Astrocyte (in vitro differentiated cells and primary cell): ENCODE measurements around the gene CDH24. TPM values are rescaled to one million over a fixed set of nuclear protein-coding genes. Genes with fewer than 3 reads are reported as not detected.
A peak's percentile ranks its signal among the peaks of the same experiment; 100 is the strongest.

Experiments used
- DNase-seq: peaks from one replicate; pipeline ENCODE4 v3.0.0-alpha.2; 2010; ENCODE audit warnings: low read depth
- FAIRE-seq: peaks from 2 replicates; lab custom pipeline; 2011; peaks lifted over from hg19 to GRCh38; lab: Jason Lieb, UNC
- H2AFZ ChIP-seq: 2 replicates; pipeline ENCODE4 v1.6.0; 2012; ENCODE audit warnings: low read depth, low read length, inconsistent platforms
- H3K27ac ChIP-seq: 2 replicates; pipeline ENCODE4 v1.5.1; 2011; ENCODE audit warnings: low read depth, low read length, inconsistent platforms
- H3K27me3 ChIP-seq: 2 replicates; pipeline ENCODE4 v1.6.0; 2011; ENCODE audit warnings: low read length, inconsistent platforms; ENCODE audit not compliant: insufficient read depth
- H3K36me3 ChIP-seq: 2 replicates; pipeline ENCODE4 v1.5.1; 2011; ENCODE audit warnings: low read length, inconsistent platforms; ENCODE audit not compliant: insufficient read depth
- H3K4me1 ChIP-seq: 2 replicates; pipeline ENCODE4 v1.5.1; 2011; ENCODE audit warnings: low read length, inconsistent platforms; ENCODE audit not compliant: insufficient read depth
- H3K4me2 ChIP-seq: 2 replicates; pipeline ENCODE4 v1.6.0; 2012; ENCODE audit warnings: low read length, inconsistent platforms
- H3K4me3 ChIP-seq: 2 replicates; pipeline ENCODE4 v1.5.1; 2011; ENCODE audit warnings: low read depth, mild to moderate bottlenecking, low read length, inconsistent platforms; ENCODE audit not compliant: insufficient read depth
- H3K79me2 ChIP-seq: 2 replicates; pipeline ENCODE4 v1.6.0; 2012; ENCODE audit warnings: mild to moderate bottlenecking, low read length, inconsistent platforms; ENCODE audit not compliant: insufficient read depth
- H3K9ac ChIP-seq: 2 replicates; pipeline ENCODE4 v1.6.0; 2012; ENCODE audit warnings: mild to moderate bottlenecking, low read length, inconsistent platforms
- H3K9me3 ChIP-seq: 2 replicates; pipeline ENCODE4 v1.5.1; 2012; ENCODE audit warnings: low read depth, mild to moderate bottlenecking, low read length, inconsistent platforms; ENCODE audit not compliant: insufficient read depth
- H4K20me1 ChIP-seq: 2 replicates; pipeline ENCODE4 v1.6.0; 2012; ENCODE audit warnings: low read length, inconsistent platforms; ENCODE audit not compliant: insufficient read depth
- H3K27ac Mint-ChIP-seq: one replicate; pipeline ENCODE4 v1.8.0; 2021; ENCODE audit warnings: mild to moderate bottlenecking, mixed read lengths; ENCODE audit not compliant: unreplicated experiment
- H3K27me3 Mint-ChIP-seq: one replicate; pipeline ENCODE4 v1.8.0; 2021; ENCODE audit warnings: low read depth, mixed read lengths; ENCODE audit not compliant: unreplicated experiment
- H3K36me3 Mint-ChIP-seq: one replicate; pipeline ENCODE4 v1.8.0; 2021; ENCODE audit warnings: low read depth, mixed read lengths; ENCODE audit not compliant: unreplicated experiment
- H3K4me1 Mint-ChIP-seq: one replicate; pipeline ENCODE4 v1.8.0; 2021; ENCODE audit warnings: low read depth, mixed read lengths; ENCODE audit not compliant: unreplicated experiment
- H3K4me3 Mint-ChIP-seq: one replicate; pipeline ENCODE4 v1.8.0; 2021; ENCODE audit warnings: mild to moderate bottlenecking, moderate library complexity, mixed read lengths; ENCODE audit not compliant: unreplicated experiment
- H3K9me3 Mint-ChIP-seq: one replicate; pipeline ENCODE4 v1.8.0; 2021; ENCODE audit warnings: mild to moderate bottlenecking, mixed read lengths; ENCODE audit not compliant: unreplicated experiment
- CTCF ChIP-seq: IDR thresholded peaks from 2 replicates; pipeline ENCODE4 v1.5.1; 2011; ENCODE audit warnings: low read depth, mild to moderate bottlenecking, inconsistent platforms, low read length, moderate library complexity; ENCODE audit not compliant: insufficient read depth
- EZH2 ChIP-seq: IDR thresholded peaks from 2 replicates; pipeline ENCODE4 v1.6.1; 2012; ENCODE audit warnings: mild to moderate bottlenecking, low read length, inconsistent platforms; ENCODE audit not compliant: insufficient read depth
- total RNA-seq: library from RNA; stranded (reverse); gene quantifications from 2 replicates; pipeline ENCODE4 v1.2.1, GENCODE V29; 2021

CDH24 gene
- total RNA-seq, 1 donor from 2014 or later: 22.2 TPM

GRCh38 chr14:23091294-23092225 lies 34.2 kb upstream of the CDH24 start:
- no peaks in the 10 kb centered on the region for H3K27me3 ChIP-seq
- H3K9ac ChIP-seq: no peak overlapping the region
- H3K4me3 ChIP-seq: no peak overlapping the region
- H3K4me3 Mint-ChIP-seq: no peak overlapping the region
- no peaks in the 10 kb centered on the region for H3K9me3 ChIP-seq
- H3K27me3 Mint-ChIP-seq: no peaks in the 10 kb centered on the region
- FAIRE-seq (no peak), DNase-seq (no peak)
- H3K27ac Mint-ChIP-seq: no peak overlapping the region
- no peak overlapping the region for H2AFZ ChIP-seq
- peaks cover 6% of the 10 kb centered on the region for H3K36me3 Mint-ChIP-seq
- H3K4me1 ChIP-seq: peaks cover 11% of the 10 kb centered on the region
- H3K4me1 Mint-ChIP-seq: peaks cover 27% of the 10 kb centered on the region
- H3K9me3 Mint-ChIP-seq: no peaks in the 10 kb centered on the region
- no peak for TF ChIP-seq CTCF
- TF ChIP-seq EZH2: no peak
- H4K20me1 ChIP-seq: peaks cover 45% of the 10 kb centered on the region
- H3K79me2 ChIP-seq: peaks cover 68% of the 10 kb centered on the region
- H3K36me3 ChIP-seq: peaks cover 46% of the 10 kb centered on the region
- H3K4me2 ChIP-seq: no peak overlapping the region
- H3K27ac ChIP-seq: no peak overlapping the region

DNA sequence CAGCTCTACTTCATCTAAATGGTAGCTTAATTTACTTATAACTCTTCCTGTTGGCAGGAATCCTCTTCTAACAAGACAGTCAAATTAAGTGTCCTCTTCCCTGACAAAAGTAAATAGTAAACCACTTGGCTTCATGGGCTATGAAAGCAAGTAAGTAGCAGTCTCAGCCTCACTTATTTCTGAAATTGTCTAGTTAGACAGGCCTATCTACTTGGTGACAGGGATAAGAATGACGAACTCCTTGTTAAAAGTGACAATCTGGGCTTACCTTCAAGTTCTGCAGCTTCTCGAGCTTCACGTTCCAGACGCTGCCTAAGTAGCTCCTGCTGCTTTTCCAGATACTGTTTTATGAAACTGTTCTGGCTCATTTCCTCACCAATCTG lies 32.9 kb upstream of the CDH24 start:
- H3K27ac Mint-ChIP-seq: no peak overlapping the region
- no peak for DNase-seq
- Histone ChIP-seq H3K9ac (no peak overlapping the region), H3K9me3 (no peaks in the 10 kb centered on the region), H4K20me1 (peaks cover 55% of the 10 kb centered on the region), H3K4me3 (no peak overlapping the region), H3K27ac (no peak overlapping the region), H3K4me1 (peaks cover 9% of the 10 kb centered on the region), H3K27me3 (no peaks in the 10 kb centered on the region), H3K79me2 (peaks cover 59% of the 10 kb centered on the region), H2AFZ (no peak overlapping the region), H3K36me3 (peaks cover 55% of the 10 kb centered on the region), H3K4me2 (no peak overlapping the region)
- peaks cover 6% of the 10 kb centered on the region for H3K36me3 Mint-ChIP-seq
- no peak for TF ChIP-seq CTCF
- TF ChIP-seq EZH2: no peak
- no peak for FAIRE-seq
- H3K4me3 Mint-ChIP-seq: peak overlapping the region; percentile 28
- peaks cover 27% of the 10 kb centered on the region for H3K4me1 Mint-ChIP-seq
- H3K27me3 Mint-ChIP-seq: no peaks in the 10 kb centered on the region
- H3K9me3 Mint-ChIP-seq: no peaks in the 10 kb centered on the region
